GM19193 (cell line): ENCODE results near the gene SETBP1.

Experiments used
- POLR2A ChIP-seq: IDR thresholded peaks from 4 replicates; pipeline ENCODE4 v1.6.1; 2011; ENCODE audit not compliant: insufficient read depth, insufficient read length; ENCODE audit errors: extremely low read depth

Gene SETBP1

DNA sequence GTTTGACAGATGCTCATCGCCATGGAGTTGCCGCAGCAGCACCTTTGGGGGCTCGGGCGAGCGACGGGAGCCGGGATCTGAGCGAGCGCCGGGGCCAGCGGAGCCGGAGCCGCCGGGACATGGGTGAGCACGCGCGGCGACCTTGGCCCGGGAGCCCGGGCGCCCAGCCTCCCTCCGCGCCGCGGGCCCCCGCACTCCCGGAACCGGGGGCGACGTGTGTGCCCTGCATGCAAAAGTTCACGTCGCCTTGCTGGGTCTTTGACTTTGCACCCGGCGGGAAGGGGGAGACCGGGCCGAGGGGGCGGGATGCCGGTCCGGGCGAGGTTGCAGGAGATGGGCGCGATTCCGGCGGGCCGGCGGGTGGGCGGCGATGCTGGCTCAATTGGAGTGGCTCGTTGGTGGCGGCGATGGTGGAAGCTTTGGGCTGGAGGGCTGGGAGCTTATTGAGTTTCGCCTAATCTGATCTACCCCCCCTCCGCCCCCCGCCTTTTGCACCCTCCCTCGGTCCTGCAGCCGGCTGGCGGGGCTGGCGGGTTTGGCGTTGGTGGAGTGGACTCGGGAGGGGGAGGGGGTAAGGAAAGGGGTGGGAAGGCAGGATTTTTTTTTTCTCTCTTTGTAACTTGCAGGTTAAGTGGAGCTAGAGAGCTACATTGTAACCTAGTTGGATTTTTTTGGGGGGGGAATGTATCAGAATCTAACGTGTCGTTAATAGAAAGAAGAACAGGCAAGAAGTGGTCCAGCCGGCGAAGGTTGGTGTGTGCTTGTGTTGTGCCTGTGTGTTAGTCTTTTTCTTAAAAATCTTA is at the start of gene SETBP1:
Gene SETBP1 (plus strand): TSS at position 616 of the 803 bp plus-strand sequence. CDS start 20,459 bp downstream, outside the sequence.
- peak; percentile 19 for TF ChIP-seq POLR2A

DNA sequence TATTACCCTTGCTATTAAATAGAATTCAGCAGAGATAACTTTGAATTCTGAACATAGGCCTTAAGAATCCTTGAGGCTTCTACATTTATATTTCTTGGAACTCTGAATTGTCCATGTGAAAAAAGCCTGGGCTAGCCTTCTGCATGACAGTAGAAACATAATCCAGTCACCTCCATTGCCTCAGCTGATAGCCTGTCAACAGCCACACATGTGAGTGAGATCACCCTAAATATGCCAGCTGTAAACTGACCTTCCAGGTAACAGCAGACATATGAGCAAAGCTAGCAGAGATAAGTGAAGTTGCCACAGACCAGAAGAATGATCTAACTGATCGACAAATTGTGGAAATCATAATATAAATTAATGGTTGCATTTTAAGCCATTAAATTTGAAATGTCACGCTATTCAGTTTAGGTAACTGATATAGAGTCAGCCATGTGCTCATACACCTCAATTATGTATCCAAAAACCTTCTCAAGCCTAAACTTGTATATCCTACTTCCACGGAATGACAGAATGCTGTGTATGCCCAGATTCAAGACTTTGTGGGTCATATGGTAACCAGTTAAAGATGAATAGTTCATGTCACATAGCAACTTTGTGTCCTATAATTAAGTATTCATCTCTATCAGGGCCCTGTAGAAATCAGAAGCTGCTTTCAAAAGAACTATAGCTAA is 48.1 kb upstream of the SETBP1 start:
- TF ChIP-seq POLR2A, result no peak

DNA sequence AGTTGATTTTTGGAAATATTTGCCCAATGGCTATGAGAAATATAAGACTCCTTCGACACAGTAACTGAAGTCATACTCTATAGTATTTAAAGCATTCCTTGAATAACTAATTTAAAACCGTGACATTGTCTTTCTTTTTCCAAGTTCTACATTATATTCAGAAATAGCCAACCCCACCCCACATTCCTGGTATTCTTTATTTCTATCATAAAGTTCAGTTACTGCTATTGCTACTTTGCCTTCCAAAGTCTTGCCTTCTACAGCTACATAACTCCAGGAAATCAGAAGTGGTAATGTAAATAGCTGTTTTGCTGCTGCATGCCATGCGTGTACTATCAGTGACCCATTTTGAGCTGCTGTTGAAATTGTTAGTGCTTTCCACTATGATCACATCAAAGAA is 45.1 kb upstream of the SETBP1 start:
- no peak for TF ChIP-seq POLR2A

DNA sequence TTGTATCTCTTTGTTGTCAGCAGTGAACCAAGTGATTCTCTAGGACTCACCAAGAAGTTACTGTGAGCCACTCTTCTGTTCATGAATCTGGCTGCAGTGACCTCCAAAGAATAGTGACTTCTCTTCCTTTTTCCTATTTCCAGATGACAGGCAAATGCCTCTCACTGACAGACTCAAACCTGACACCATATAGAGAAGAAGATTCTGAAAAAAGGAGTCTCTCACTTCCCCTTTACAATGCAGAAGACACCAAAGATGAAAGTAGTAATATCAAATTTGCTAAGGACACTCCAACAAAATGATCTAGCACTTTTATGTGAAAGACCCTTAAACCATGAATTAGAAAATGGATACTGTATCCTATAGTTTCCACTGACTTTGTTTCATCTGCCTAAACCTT is 44.4 kb upstream of the SETBP1 start:
- no peak for TF ChIP-seq POLR2A

DNA sequence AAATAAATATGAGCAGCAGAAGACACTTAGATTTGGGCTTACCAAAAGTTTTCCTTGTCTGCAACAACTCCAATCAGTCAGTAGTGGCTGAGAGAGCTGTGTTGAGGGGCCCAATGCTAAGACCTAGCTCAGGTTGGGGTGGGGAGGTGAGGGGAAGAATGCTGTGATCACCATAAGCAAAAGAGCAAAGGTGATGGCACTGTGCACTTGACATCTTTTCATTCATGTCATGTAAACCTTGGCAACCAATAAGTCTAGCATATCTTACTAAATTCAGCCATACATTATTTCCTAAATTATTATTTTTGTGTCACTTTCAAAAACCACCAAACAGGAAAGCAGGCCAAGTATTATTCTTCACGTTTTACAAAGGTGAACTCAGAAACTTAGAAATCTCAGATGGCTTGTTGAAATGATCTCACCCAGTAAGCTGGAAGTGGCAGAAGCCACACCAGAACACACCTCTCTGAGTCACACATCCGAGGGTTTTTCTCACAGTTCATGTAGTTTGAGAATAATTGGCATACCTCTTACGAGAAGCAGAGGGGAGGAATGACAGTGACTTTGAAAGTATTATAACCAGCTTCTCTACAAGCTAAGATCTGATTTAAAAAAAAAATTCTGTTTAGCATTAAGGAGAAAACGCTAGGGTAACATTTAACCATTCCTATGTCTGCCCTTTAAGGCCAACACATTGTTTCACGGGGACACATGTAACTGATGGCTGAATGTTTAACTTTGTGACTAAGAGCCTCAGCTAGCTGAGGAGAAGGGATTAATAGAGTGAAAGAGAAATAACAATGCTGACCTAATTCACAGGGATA is 43.3 kb upstream of the SETBP1 start:
- no peak for TF ChIP-seq POLR2A

DNA sequence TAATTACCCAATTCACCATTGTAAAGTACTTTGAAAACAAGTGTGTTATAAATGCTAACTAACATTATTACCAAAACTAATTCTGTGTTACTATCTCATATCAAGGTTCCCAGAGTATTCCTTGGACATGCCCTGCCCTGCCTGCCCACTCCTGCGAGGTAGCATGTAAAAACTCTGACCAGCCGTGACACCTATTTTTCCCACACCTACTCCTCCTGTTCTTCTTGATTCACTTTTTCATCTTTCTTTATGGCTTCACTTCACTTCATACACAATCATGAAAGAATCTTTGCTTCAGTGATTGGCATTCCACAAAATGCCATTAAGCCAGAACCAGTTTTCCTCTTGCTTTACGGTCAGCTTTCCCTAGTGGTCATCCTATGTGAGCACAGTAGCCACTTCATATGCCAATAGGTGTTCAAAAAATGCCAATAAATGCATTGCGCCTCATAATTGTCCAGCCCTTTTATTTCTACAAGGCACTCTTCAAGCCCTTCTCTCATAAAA is 42.6 kb upstream of the SETBP1 start:
- no peak for TF ChIP-seq POLR2A

DNA sequence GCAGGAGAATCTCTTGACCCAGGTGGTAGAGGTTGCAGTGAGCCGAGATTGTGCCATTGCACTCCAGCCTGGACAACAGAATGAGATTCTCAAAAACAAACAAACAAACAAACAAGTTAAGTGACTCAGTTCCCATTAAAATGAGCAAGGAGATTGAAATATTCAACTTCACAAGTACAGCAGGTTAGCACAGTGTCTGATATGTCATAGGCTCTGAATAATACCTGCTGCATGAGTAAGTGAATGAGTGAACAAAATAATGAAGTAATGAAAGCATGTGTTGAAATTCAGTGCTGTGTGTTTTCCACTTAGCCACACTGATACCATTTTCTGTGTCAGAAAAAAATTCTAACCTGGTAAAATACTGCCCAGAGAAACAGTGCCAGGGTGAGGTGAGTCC is 41.9 kb upstream of the SETBP1 start:
- no peak for TF ChIP-seq POLR2A

DNA sequence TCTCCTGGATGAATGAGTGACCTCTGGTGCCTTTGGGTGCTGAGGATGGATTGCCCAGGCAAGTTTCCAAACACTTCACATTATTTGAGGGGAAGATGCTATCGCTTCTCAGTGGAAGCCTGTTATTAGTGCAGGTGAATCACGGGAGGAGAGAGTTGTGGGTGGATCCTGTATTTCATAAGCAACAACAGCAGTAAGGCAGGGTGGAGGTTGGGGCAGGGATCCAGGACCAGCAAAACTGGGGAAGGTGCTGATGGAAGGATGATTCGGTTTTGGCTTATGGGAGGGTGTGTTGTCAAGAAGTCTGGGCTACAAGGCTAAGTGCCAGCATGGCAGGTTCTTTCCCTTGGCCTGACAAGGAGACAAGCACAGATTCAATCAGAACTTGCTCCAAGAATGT is 37.7 kb upstream of the SETBP1 start:
- no peak for TF ChIP-seq POLR2A

DNA sequence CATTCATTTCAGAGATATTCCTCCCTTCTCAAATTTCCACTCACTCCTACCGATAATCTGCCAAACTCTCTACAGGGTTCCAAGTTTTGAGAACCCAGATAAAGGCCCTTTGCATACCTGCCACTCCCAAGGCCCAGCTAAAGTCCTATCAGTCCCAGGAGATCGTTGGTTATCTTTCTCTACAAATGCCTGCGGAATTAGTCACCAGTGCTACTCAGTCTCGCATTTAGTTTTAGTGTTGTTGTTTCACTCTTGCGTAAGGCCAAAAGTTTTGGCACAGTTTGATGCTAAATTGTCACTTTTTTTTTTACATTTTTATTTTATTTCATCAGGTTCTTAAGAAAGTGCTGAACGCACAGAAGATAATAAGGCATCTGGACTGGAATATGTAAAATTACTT is 29.2 kb upstream of the SETBP1 start:
- no peak for TF ChIP-seq POLR2A

DNA sequence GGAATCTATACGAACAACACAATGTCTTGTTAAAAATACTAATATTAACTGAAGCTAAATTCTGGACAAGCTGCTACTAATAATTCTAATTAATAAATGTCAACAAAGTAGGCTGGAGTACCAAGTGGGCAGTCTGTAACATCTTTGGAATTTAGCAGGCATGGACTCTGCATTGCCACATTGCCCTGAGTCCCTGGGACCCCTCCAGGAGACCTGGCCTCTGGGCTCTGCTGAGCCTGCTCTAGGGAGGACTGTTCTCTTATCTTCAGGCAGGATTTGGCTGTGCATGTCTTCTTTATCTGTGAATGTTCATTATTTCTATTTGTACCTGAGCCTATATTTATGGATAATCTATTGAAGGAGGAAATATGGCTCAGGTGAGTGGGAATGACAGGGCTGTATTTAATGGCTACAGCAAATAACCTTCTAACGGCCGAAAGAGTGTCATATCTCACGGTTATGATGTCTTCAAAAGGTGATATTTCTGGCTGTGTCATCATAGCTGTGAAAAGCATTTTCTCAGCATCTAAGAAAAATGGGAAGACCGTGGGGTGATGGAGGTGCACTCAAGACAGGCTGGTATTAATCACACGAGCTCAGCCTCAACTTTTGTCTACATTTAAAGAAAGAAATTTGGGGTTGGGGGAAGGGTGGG is 28.6 kb upstream of the SETBP1 start:
- no peak for TF ChIP-seq POLR2A

DNA sequence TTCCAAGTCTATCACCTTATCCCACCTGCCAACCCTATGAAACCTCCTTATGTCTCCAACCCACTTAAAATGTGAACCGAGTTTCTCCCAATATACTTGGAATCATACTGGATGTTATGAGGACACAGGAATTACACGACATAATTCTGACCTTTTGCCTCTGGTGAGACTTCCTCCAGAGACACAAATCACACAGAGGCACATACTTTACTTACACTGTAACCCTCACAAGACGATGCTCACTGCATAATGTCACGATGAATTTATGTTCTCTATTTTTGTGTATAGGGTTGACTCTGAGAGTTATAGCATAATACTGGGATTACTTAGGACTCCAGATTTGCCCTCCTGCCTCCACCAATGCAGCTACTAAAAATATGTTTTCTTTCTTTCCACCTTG is 28.0 kb upstream of the SETBP1 start:
- no peak for TF ChIP-seq POLR2A

DNA sequence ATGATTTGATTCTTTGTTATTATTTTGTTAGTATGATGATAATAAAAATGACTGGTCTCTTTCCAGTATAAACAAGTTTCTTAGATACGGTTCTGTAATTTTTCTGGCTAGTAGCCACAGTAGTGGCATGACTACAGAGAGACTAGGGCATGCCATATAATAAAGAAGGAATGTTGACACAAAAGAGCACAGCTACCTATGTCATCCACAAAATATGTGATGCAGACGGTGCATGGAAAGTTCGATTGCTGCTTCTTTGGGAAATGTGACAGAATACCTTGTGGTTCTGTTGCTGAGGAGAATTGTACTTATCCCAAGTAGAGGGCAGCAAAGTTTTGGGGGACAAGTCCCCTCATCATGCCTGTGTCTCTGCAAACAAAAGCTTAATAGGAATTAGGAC is 26.1 kb upstream of the SETBP1 start:
- TF ChIP-seq POLR2A, result no peak

DNA sequence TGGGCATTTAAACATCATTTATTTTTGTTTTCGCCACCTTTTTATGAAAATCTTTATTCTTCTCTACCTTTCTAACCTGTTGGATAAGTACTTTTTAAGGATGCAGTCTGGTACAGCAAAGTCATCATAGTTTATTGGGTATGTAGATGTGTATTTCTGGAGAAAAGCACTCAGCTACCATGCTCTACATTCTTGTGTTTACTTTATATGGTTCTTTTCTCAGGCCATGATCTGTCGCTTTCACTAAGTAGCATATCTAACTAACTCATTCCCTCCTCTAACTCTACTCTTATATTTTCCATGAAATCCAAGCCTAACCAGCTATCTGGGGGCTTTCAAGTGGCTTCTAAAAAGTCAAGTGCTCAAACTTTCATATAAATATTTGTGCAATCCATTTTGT is 25.3 kb upstream of the SETBP1 start:
- no peak for TF ChIP-seq POLR2A

DNA sequence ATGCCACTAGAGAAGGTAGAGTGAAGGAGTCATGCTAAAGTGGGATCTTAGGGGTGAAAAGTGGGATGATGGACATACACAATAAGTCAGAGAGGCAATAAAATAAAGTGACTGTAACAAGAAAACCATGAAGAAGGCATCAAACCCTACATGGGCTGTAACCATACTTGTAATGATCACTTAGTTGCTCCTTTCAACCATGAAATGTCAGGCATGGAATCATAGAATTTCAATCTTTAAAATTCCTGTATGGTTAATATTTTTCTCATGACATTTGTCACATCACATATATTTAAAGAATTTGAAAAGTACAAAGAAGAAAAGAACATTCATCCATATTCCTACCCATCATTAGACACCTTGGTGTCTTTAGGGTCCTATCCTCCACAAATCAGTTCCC is 20.9 kb upstream of the SETBP1 start:
- no peak for TF ChIP-seq POLR2A
